Lung microvascular endothelial cell (primary cell): ENCODE results near the gene PARVG. TPM values are rescaled to one million over a fixed set of nuclear protein-coding genes. Genes with fewer than 3 reads are reported as not detected.
"Not testable (repeated sequence)": the region's sequence is repeated elsewhere in the genome, so short reads cannot be mapped to it uniquely, and the experiment has no call there.

Experiments used
- DNase-seq, 2 donors: peaks; one replicate each; pipeline versions ENCODE4 v3.0.0 to v3.0.0-alpha.2; 2010; ENCODE audit warnings: low read depth in 2 of 2
- total RNA-seq: library from RNA; depleted of rRNA; stranded (reverse); fragments of >200 nt; gene quantifications from 2 replicates; pipeline ENCODE4 v1.2.1, GENCODE V29; 2014

Gene PARVG
- total RNA-seq, 1 donor from 2014 or later = not detected

GRCh38 chr22:44211946-44212930, 31.5 kb downstream of the PARVG start:
- DNase-seq = no peak

GRCh38 chr22:44212936-44213335, 32.2 kb downstream of the PARVG start:
- no peak for DNase-seq

- no peak for DNase-seq
Observed at GRCh38 chr22:44213489-44214043, 32.8 kb downstream of the PARVG start.

- no peak for DNase-seq
Observed at GRCh38 chr22:44214187-44214586, 33.5 kb downstream of the PARVG start.

- DNase-seq = no peak
Observed at GRCh38 chr22:44214764-44215163, 34.0 kb downstream of the PARVG start.

- DNase-seq = no peak
Observed at GRCh38 chr22:44215287-44215686, 34.6 kb downstream of the PARVG start.

- no peak for DNase-seq
Observed at GRCh38 chr22:44217346-44217745, 36.6 kb downstream of the PARVG start.

GRCh38 chr22:44218071-44218470, 37.3 kb downstream of the PARVG start:
- no peak for DNase-seq

- no peak for DNase-seq
Observed at GRCh38 chr22:44219101-44219870, 38.6 kb downstream of the PARVG start.

- DNase-seq = no peak
Observed at GRCh38 chr22:44220727-44221680, 40.3 kb downstream of the PARVG start.

- DNase-seq = no peak
Observed at GRCh38 chr22:44221710-44222475, 41.2 kb downstream of the PARVG start.

- DNase-seq = no peak
Observed at GRCh38 chr22:44224166-44224565, 43.4 kb downstream of the PARVG start.

GRCh38 chr22:44225091-44225689, 44.5 kb downstream of the PARVG start:
- no peak for DNase-seq

GRCh38 chr22:44225812-44226211, 45.1 kb downstream of the PARVG start:
- DNase-seq = no peak

- no peak for DNase-seq
Observed at GRCh38 chr22:44229331-44229730, 48.6 kb downstream of the PARVG start.

GRCh38 chr22:44229809-44230208, 49.1 kb downstream of the PARVG start:
- no peak for DNase-seq

GRCh38 chr22:44231233-44231632, 50.5 kb downstream of the PARVG start:
- DNase-seq = no peak

GRCh38 chr22:44234372-44234771, 53.6 kb downstream of the PARVG start:
- DNase-seq = not testable (repeated sequence)

GRCh38 chr22:44237290-44237689, 56.6 kb downstream of the PARVG start:
- no peak for DNase-seq

- not testable (repeated sequence) for DNase-seq
Observed at GRCh38 chr22:44241121-44241520, 60.4 kb downstream of the PARVG start.
